Sciatic nerve (tissue), 2 donors: ENCODE data around the gene TNFAIP6. TPM values are rescaled to one million over a fixed set of nuclear protein-coding genes. Genes with fewer than 3 reads are reported as not detected.
"Not testable (repeated sequence)": the region's sequence is repeated elsewhere in the genome, so short reads cannot be mapped to it uniquely, and the experiment has no call there.

ENCODE experiments used
- ATAC-seq: fragments of 200-7000 bp; cut with Tn5 transposase; one replicate; pipeline ENCODE4 v1.9.1; 2020; ENCODE audit warnings: mild to moderate bottlenecking, moderate library complexity
- DNase-seq: peaks from one replicate; pipeline ENCODE4 v3.0.0-alpha.2; 2020; ENCODE audit warnings: low spot score
- intact Hi-C: fragments of 100-400 bp; cut with DNase I; formaldehyde crosslinking; loops from one replicate; pipeline ENCODE4 v1.14.2; 2022
- microRNA-seq: library from miRNA; unstranded; fragments of <30 nt; microRNA quantifications from one replicate; pipeline ENCODE4 v1.2.0, GENCODE V29; 2020
- total RNA-seq: library from RNA; stranded (reverse); fragmentation: NEBNext Ultra II Directional; extraction: Animal tissue kit (Norgen Biotek cat#: 25700); gene quantifications from one replicate; pipeline ENCODE4 v1.2.1, GENCODE V29; 2021
- donor health status: DM: no; HTN: no; CAD: no.
- donor health status: DM: no; HTN: no; CAD: no.

The TNFAIP6 gene
- total RNA-seq, 1 donor from 2014 or later: 14.4 TPM

- peak; percentile 3 for ATAC-seq
- intact Hi-C loops: no loop called here
- no peak for DNase-seq
Measured at GRCh38 chr2:151408788-151409600, 51.6 kb downstream of the TNFAIP6 start.

GRCh38 chr2:151409601-151410484 lies 52.5 kb downstream of the TNFAIP6 start, which contains the start of gene RIF1:
RIF1 (plus strand) TSS chr2:151409902; CDS start chr2:151410424, 522 bp downstream.
- intact Hi-C loops: no loop called here

GRCh38 chr2:151410485-151410834 lies 53.1 kb downstream of the TNFAIP6 start:
- DNase-seq (no peak), ATAC-seq (peak; percentile 23)
- intact Hi-C loops: no loop called here

More at GRCh38 chr2:151409601-151410484, 52.5 kb downstream of the TNFAIP6 start, which contains the start of gene RIF1:
- DNase-seq (peak; percentile 92), ATAC-seq (peak; percentile 99)

GRCh38 chr2:151417650-151418049 lies 60.3 kb downstream of the TNFAIP6 start:
- ATAC-seq: no peak
- intact Hi-C loops: no loop called here
- DNase-seq: no peak

GRCh38 chr2:151421681-151422080 lies 64.3 kb downstream of the TNFAIP6 start:
- intact Hi-C loops, ATAC-seq, DNase-seq: not testable (repeated sequence)

- intact Hi-C loops: no loop called here
- ATAC-seq: no peak
- DNase-seq: no peak
Measured at GRCh38 chr2:151422917-151423439, 65.6 kb downstream of the TNFAIP6 start.

GRCh38 chr2:151423760-151424159 lies 66.4 kb downstream of the TNFAIP6 start:
- DNase-seq (no peak), ATAC-seq (no peak)
- intact Hi-C loops: no loop called here

Small RNA genes within 50 kb of the gene (microRNA-seq; reads per million reads assigned to microRNA genes)
- gene MIR4773-1 (not detected), gene MIR4773-2 (not detected)

Other genes with a start within 250 kb of the TNFAIP6 start
- gene RBM43, start 95.7 kb upstream of the TNFAIP6 start, total RNA-seq: 23.7 TPM
- 15.8 TPM for gene NMI, start 67.9 kb upstream of the TNFAIP6 start, total RNA-seq
- 70.8 TPM for gene RIF1, start 52.3 kb downstream of the TNFAIP6 start, total RNA-seq